ENCODE data around the gene MLEC. TPM values are rescaled to one million over a fixed set of nuclear protein-coding genes. Genes with fewer than 3 reads are reported as not detected.

Gene MLEC
- total RNA-seq, 2 experiments from 2014 or later = 79.2 to 79.4 TPM

DNA sequence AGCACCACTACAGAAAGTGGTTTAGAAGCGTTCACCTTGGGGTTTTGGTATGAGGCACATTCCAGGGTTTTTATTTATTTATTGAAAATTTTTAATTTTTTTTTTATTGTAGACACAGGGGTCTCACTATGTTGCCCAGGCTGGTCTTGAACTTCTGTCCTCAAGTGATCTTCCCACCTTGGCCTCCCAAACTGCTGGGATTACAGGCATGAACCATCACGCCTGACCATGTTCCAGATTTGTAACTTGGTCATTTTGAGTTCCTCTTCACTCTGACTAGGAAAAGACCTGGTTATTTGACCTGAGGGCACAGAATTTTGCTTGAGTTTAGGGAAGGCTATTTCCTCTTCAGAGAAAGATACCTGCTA lies 3.1 kb downstream of the MLEC start:
- intact Hi-C loops (cut with micrococcal nuclease) = no loop called here
- no peak for ATAC-seq
- ChIA-PET CTCF (interaction anchor here (1.8 to 6.4 kb wide), 3 partner anchors 30 to 108 kb away, joined by 5 to 45 read pairs (median 28); partner anchors contain the start of gene POP5), POLR2A (interaction anchor here (1.2 to 2.0 kb wide), 2 partner anchors 11 to 20 kb away, joined by 3 to 10 read pairs; partner anchors contain the start of gene UNC119B)
- Mint-ChIP-seq H3K27ac (no peak overlapping the region), H3K36me3 (ENCODE audit: low read depth) (peaks cover 22% of the 10 kb centered on the region), H3K4me1 (ENCODE audit: low read depth) (peaks cover 45% of the 10 kb centered on the region), H3K27me3 (no peaks in the 10 kb centered on the region), H3K4me3 (no peak overlapping the region), H3K9me3 (no peaks in the 10 kb centered on the region)
- DNase-seq = no peak
- no peak for TF ChIP-seq CTCF (IDR thresholded peaks at IDR 0.05)

- no peak for ATAC-seq
Observed at GRCh38 chr12:120690978-120691377, 4.0 kb downstream of the MLEC start.

GRCh38 chr12:120692524-120693033 lies 5.6 kb downstream of the MLEC start:
- Mint-ChIP-seq H3K27ac (peak overlapping the region; percentile 25), H3K9me3 (no peaks in the 10 kb centered on the region), H3K36me3 (ENCODE audit: low read depth) (peaks cover 33% of the 10 kb centered on the region), H3K4me3 (no peak overlapping the region), H3K4me1 (ENCODE audit: low read depth) (peaks cover 45% of the 10 kb centered on the region), H3K27me3 (no peaks in the 10 kb centered on the region)
- POLR2A ChIA-PET = interaction anchor here (1.5 kb wide), 1 partner anchor 18 kb away, joined by 4 read pairs; the partner anchor contains the start of gene UNC119B
- TF ChIP-seq CTCF (IDR thresholded peaks at IDR 0.05) = no peak
- ATAC-seq (no peak), DNase-seq (no peak)
- intact Hi-C loops (cut with micrococcal nuclease) = no loop called here
- CTCF ChIA-PET = interaction anchor here (6.4 kb wide), 1 partner anchor 110 kb away, joined by 28 read pairs; the partner anchor contains the start of gene POP5

More at GRCh38 chr12:120690978-120691377, 4.0 kb downstream of the MLEC start:
- H3K27ac Mint-ChIP-seq = no peak overlapping the region
- no peaks in the 10 kb centered on the region for H3K9me3 Mint-ChIP-seq
- H3K36me3 Mint-ChIP-seq (ENCODE audit: low read depth) = peaks cover 24% of the 10 kb centered on the region
- ChIA-PET POLR2A (interaction anchor here (2.0 kb wide), 1 partner anchor 19 kb away, joined by 10 read pairs; the partner anchor contains the start of gene UNC119B), CTCF (interaction anchor here (0.5 to 6.4 kb wide), 4 partner anchors 29 to 1198 kb away, joined by 3 to 45 read pairs (median 16); partner anchors contain the start of gene POP5)
- no peak for DNase-seq
- no peak overlapping the region for H3K4me3 Mint-ChIP-seq
- peaks cover 45% of the 10 kb centered on the region for H3K4me1 Mint-ChIP-seq (ENCODE audit: low read depth)
- H3K27me3 Mint-ChIP-seq = no peaks in the 10 kb centered on the region
- intact Hi-C loops (cut with micrococcal nuclease) = no loop called here
- TF ChIP-seq CTCF (IDR thresholded peaks at IDR 0.05) = no peak

DNA sequence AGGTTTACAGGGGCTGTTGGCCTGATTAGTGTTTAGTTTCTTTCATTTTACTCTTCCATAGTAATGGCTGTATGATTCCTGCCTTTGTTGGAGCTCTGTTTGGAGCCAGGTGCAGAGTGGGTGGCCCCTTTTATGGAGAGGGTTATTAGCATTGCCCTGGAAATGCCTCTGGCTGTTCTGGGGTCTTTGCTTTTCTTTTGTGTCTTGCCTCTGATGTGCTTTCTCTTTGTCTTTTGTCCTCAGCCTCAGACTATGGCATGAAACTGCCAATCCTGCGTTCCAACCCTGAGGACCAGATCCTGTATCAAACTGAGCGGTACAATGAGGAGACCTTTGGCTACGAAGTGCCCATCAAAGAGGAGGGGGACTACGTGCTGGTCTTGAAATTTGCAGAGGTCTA lies 6.9 kb downstream of the MLEC start:
- TF ChIP-seq CTCF (IDR thresholded peaks at IDR 0.05) = no peak
- ChIA-PET POLR2A (interaction anchor here (0.6 to 1.1 kb wide), 2 partner anchors 15 to 577 kb away, joined by 4 read pairs; no protein-coding TSS in a partner anchor), CTCF (interaction anchor here (1.1 to 1.4 kb wide), 3 partner anchors 45 to 111 kb away, joined by 3 to 5 read pairs (median 3); no protein-coding TSS in a partner anchor)
- no peak overlapping the region for H3K27ac Mint-ChIP-seq
- H3K36me3 Mint-ChIP-seq (ENCODE audit: low read depth) = peaks cover 29% of the 10 kb centered on the region
- DNase-seq (no peak), ATAC-seq (no peak)
- intact Hi-C loops (cut with micrococcal nuclease) = no loop called here
- H3K9me3 Mint-ChIP-seq = no peaks in the 10 kb centered on the region
- peaks cover 37% of the 10 kb centered on the region for H3K4me1 Mint-ChIP-seq (ENCODE audit: low read depth)
- no peaks in the 10 kb centered on the region for H3K27me3 Mint-ChIP-seq
- H3K4me3 Mint-ChIP-seq = no peak overlapping the region

GRCh38 chr12:120696626-120697025 lies 9.7 kb downstream of the MLEC start:
- Mint-ChIP-seq H3K27me3 (no peaks in the 10 kb centered on the region), H3K4me1 (ENCODE audit: low read depth) (peaks cover 12% of the 10 kb centered on the region), H3K36me3 (ENCODE audit: low read depth) (peaks cover 43% of the 10 kb centered on the region), H3K27ac (no peak overlapping the region), H3K4me3 (no peak overlapping the region), H3K9me3 (no peaks in the 10 kb centered on the region)
- CTCF ChIA-PET = no interaction called here
- ATAC-seq (no peak), DNase-seq (no peak)
- intact Hi-C loops (cut with micrococcal nuclease) = no loop called here
- POLR2A ChIA-PET = interaction anchor here (1.0 kb wide), 1 partner anchor 63 kb away, joined by 3 read pairs; no protein-coding TSS in a partner anchor
- TF ChIP-seq CTCF (IDR thresholded peaks at IDR 0.05) = no peak

All from activated CD8-positive, alpha-beta T cell treated with anti-CD3 and anti-CD28 coated beads for 36 hours (primary cell).